Head of caudate nucleus (tissue), 42 donors: Measurements from ENCODE around the gene TRIM64C.
"Not testable (repeated sequence)": the region's sequence is repeated elsewhere in the genome, so short reads cannot be mapped to it uniquely, and the experiment has no call there.

Experiments used
- DNase-seq, 42 donors: peaks; one replicate each; pipeline versions ENCODE4 v3.0.0 to v3.0.0-alpha.2; 2020 to 2021; ENCODE audit warnings: mixed read lengths in 7 of 42
- intact Hi-C: fragments of 100-400 bp; cut with DNase I; formaldehyde crosslinking; loops from one replicate; pipeline ENCODE4 v1.15.0; 2022

Gene TRIM64C

GRCh38 chr11:49059012-49059411 is at the start of gene TRIM64C:
Gene TRIM64C, minus strand, starts transcription at chr11:49059112. Its CDS starts 0 bp downstream, at chr11:49059112.
- intact Hi-C loops, result not testable (repeated sequence)

GRCh38 chr11:49102356-49102755 is 43.4 kb upstream of the TRIM64C start:
- intact Hi-C loops, result not testable (repeated sequence)

More at GRCh38 chr11:49059012-49059411, at the start of gene TRIM64C:
- DNase-seq, result not testable (repeated sequence)

GRCh38 chr11:49069897-49070296 is 11.0 kb upstream of the TRIM64C start:
- DNase-seq, intact Hi-C loops: not testable (repeated sequence)

More at GRCh38 chr11:49102356-49102755, 43.4 kb upstream of the TRIM64C start:
- not testable (repeated sequence) for DNase-seq

- DNase-seq, intact Hi-C loops: not testable (repeated sequence)
Measured at GRCh38 chr11:49049821-49050220, 9.1 kb downstream of the TRIM64C start.

- DNase-seq, intact Hi-C loops: not testable (repeated sequence)
Measured at GRCh38 chr11:49048229-49048628, 10.7 kb downstream of the TRIM64C start.

GRCh38 chr11:49028523-49028922 is 30.4 kb downstream of the TRIM64C start, which contains the start of gene TRIM49B:
Gene TRIM49B, plus strand, starts transcription at chr11:49028823. Its CDS starts 2,777 bp downstream, at chr11:49031600.
- intact Hi-C loops, DNase-seq: not testable (repeated sequence)
